K562 (cell line): ENCODE measurements around the gene SS18L1. TPM values are rescaled to one million over a fixed set of nuclear protein-coding genes. Genes with fewer than 3 reads are reported as not detected.

Experiments used
- ATAC-seq: fragments of 200-7000 bp; cut with Tn5 transposase; 3 replicates; pipeline ENCODE4 v1.9.1; 2020; ENCODE audit warnings: moderate library complexity
- BruUV-seq: library from RNA; stranded (reverse); fragments of 400-500 nt; replicated peaks from 2 replicates; lab custom pipeline; 2021; lab: Mats Ljungman, UMichigan
- CTCF ChIA-PET: fragments of 300-600 bp; formaldehyde crosslinking; extraction: SDS; loops from one replicate; lab custom pipeline; 2021; ENCODE audit warnings: low intra/inter-chr PET ratio; lab: Yijun Ruan, JAX
- POLR2A ChIA-PET: fragments of 300-600, 350-650 bp; sonication (Branson Sonifier 250); formaldehyde crosslinking; extraction: SDS; loops from one replicate; lab custom pipeline; 2021; ENCODE audit warnings: antibody characterized with exemption, inconsistent platforms; lab: Yijun Ruan, JAX
- DNase-seq, 4 experiments: peaks; one replicate each; pipeline versions ENCODE4 v3.0.0 to v3.0.0-alpha.2; 2011 to 2018; ENCODE audit warnings: low spot score in 3 of 4, mixed read lengths in 3 of 4; ENCODE audit errors: extremely low read depth in 1 of 4
- FAIRE-seq: peaks from 2 replicates; lab custom pipeline; 2011; peaks lifted over from hg19 to GRCh38; lab: Jason Lieb, UNC
- H2AFZ ChIP-seq: 2 replicates; pipeline ENCODE4 v1.6.0; 2011; ENCODE audit warnings: low read depth, low read length, control low read depth, inconsistent platforms
- H3K27ac ChIP-seq: fragments of 200-600 bp; 3 replicates; pipeline ENCODE4 v1.8.0; 2011; ENCODE audit warnings: low read depth, mild to moderate bottlenecking, control low read depth, inconsistent platforms, low read length, moderate library complexity, mixed read lengths; ENCODE audit errors: extremely low read depth
- H3K27me3 ChIP-seq, 2 experiments: fragments of 300-600 bp in 1 of 2; 2 replicates in 1 of 2; 3 replicates in 1 of 2; pipeline versions ENCODE4 v1.6.0 to v1.8.0; 2011; ENCODE audit warnings: inconsistent platforms in 2 of 2, low read length in 2 of 2, mild to moderate bottlenecking in 1 of 2, mixed read lengths in 1 of 2, moderate library complexity in 1 of 2; ENCODE audit not compliant: control insufficient read depth in 2 of 2, insufficient read depth in 2 of 2
- H3K36me3 ChIP-seq: fragments of 300-600 bp; 3 replicates; pipeline ENCODE4 v1.8.0; 2011; ENCODE audit warnings: mild to moderate bottlenecking, low read length, inconsistent platforms; ENCODE audit not compliant: control insufficient read depth, insufficient read depth
- H3K4me1 ChIP-seq, 2 experiments: fragments of 200-600 bp in 1 of 2; replicated peaks in 1 of 2; 2 replicates in 1 of 2; 3 replicates in 1 of 2; pipeline versions ENCODE4 v1.5.1 to v1.8.0; 2011; ENCODE audit warnings: inconsistent platforms in 2 of 2, low read length in 2 of 2, mild to moderate bottlenecking in 1 of 2, mixed read lengths in 1 of 2, moderate library complexity in 1 of 2; ENCODE audit not compliant: control insufficient read depth in 2 of 2, insufficient read depth in 2 of 2
- H3K4me2 ChIP-seq: 2 replicates; pipeline ENCODE4 v1.6.1; 2011; ENCODE audit warnings: low read length, control low read depth, inconsistent platforms, mixed read lengths; ENCODE audit not compliant: insufficient read depth
- H3K4me3 ChIP-seq: fragments of 200-600 bp; sonication (generic), shearing (Covaris generic); 2 replicates; pipeline ENCODE4 v1.5.1; 2016; ENCODE audit warnings: control low read depth, inconsistent platforms
- H3K79me2 ChIP-seq: fragments of 200-600 bp; 3 replicates; pipeline ENCODE4 v1.8.0; 2011; ENCODE audit warnings: low read length, inconsistent platforms; ENCODE audit not compliant: control insufficient read depth, insufficient read depth
- H3K9ac ChIP-seq, 2 experiments: 2 replicates each; pipeline versions ENCODE4 v1.6.0 to v1.6.1; 2011; ENCODE audit warnings: low read depth in 2 of 2, low read length in 2 of 2, control low read depth in 1 of 2, inconsistent platforms in 1 of 2, mild to moderate bottlenecking in 1 of 2, mixed read lengths in 1 of 2; ENCODE audit not compliant: insufficient read depth in 1 of 2
- H3K9me1 ChIP-seq: one replicate; pipeline ENCODE4 v1.6.0; 2011; ENCODE audit warnings: inconsistent platforms, mild to moderate bottlenecking, low read length, moderate library complexity; ENCODE audit not compliant: control insufficient read depth, insufficient read depth
- H3K9me3 ChIP-seq: replicated peaks from 2 replicates; pipeline ENCODE4 v1.5.1; 2011; ENCODE audit warnings: low read depth, low read length, inconsistent platforms; ENCODE audit not compliant: control insufficient read depth, insufficient read depth
- H4K20me1 ChIP-seq: replicated peaks from 2 replicates; pipeline ENCODE4 v1.6.1; 2011; ENCODE audit warnings: low read length, inconsistent platforms, mixed read lengths; ENCODE audit not compliant: control insufficient read depth, insufficient read depth
- BRF1 ChIP-seq: IDR thresholded peaks from 3 replicates; pipeline ENCODE4 v1.6.1; 2011; ENCODE audit warnings: borderline replicate concordance, mild to moderate bottlenecking; ENCODE audit not compliant: insufficient read length; ENCODE audit errors: extremely low read depth
- COPS2 ChIP-seq: fragments of 450-650 bp; conservative IDR thresholded peaks from 2 replicates; pipeline ENCODE4 v1.6.1; 2016; ENCODE audit warnings: mild to moderate bottlenecking, moderate library complexity
- CREBBP ChIP-seq: IDR thresholded peaks from one replicate; pipeline ENCODE4 v1.6.1; 2012; ENCODE audit warnings: low read depth, mild to moderate bottlenecking, control low read depth, inconsistent platforms, low read length
- CTBP1 ChIP-seq: fragments of 450-650 bp; IDR thresholded peaks from 2 replicates; pipeline ENCODE4 v1.6.1; 2016; ENCODE audit warnings: borderline replicate concordance
- GATAD2A ChIP-seq: fragments of 450-650 bp; IDR thresholded peaks from 2 replicates; pipeline ENCODE4 v1.6.1; 2017
- KLF13 ChIP-seq: fragments of 450-650 bp; IDR thresholded peaks from 2 replicates; pipeline ENCODE4 v1.6.1; 2016; ENCODE audit warnings: missing genetic modification characterization, low read depth, mild to moderate bottlenecking, missing compliant biosample characterization, moderate library complexity, borderline replicate concordance
- NCOR1 ChIP-seq: fragments of 450-650 bp; IDR thresholded peaks from 2 replicates; pipeline ENCODE4 v1.6.1; 2016; ENCODE audit warnings: mild to moderate bottlenecking, moderate library complexity
- PHB ChIP-seq: fragments of 250-450 bp; sonication (Bioruptor Pico); IDR thresholded peaks from 2 replicates; pipeline ENCODE4 v1.5.0; 2021
- POLR3G ChIP-seq: IDR thresholded peaks from 2 replicates; pipeline ENCODE4 v1.6.1; 2011; ENCODE audit not compliant: insufficient read length, insufficient replicate concordance; ENCODE audit errors: extremely low read depth
- SMARCA4 ChIP-seq: fragments of 450-650 bp; IDR thresholded peaks from 2 replicates; pipeline ENCODE4 v1.6.1; 2016
- STAT5B ChIP-seq: fragments of 250-450 bp; sonication (Bioruptor Pico); IDR thresholded peaks from 2 replicates; pipeline ENCODE4 v1.8.0; 2021; ENCODE audit warnings: mild to moderate bottlenecking, inconsistent platforms
- TARDBP ChIP-seq: fragments of 450-650 bp; IDR thresholded peaks from 2 replicates; pipeline ENCODE4 v1.6.1; 2016
- U2AF1 ChIP-seq: fragments of 200-400 bp; formaldehyde crosslinking; optimal IDR thresholded peaks from 2 replicates; pipeline ENCODE3; 2017; ENCODE audit warnings: mild to moderate bottlenecking, low read depth, low read length, moderate library complexity
- ZKSCAN3 ChIP-seq: fragments of 250-450 bp; sonication (Bioruptor Pico); IDR thresholded peaks from 2 replicates; pipeline ENCODE4 v1.4.0; 2020
- ZNF232 ChIP-seq: sonication (generic); formaldehyde crosslinking; IDR thresholded peaks from 2 replicates; pipeline ENCODE4 v1.8.0; 2022; ENCODE audit warnings: mild to moderate bottlenecking, missing genetic modification reagents
- WGBS: fragments of 100-300 bp; shearing (Covaris generic); methylation state at CpG from one replicate; pipeline ENCODE4 v1.1.6; 2016; ENCODE audit warnings: low coverage, mixed read lengths; ENCODE audit not compliant: insufficient coverage; ENCODE audit errors: missing lambda C conversion rate; 5-methylcytosine and 5-hydroxymethylcytosine counted together
- in situ Hi-C: fragments of 300-500 bp; cut with MboI; formaldehyde crosslinking; loops from 4 replicates; pipeline ENCODE4 v1.15.0; 2018; ENCODE audit warnings: inconsistent platforms, mixed read lengths
- intact Hi-C: fragments of 100-400 bp; cut with micrococcal nuclease; formaldehyde crosslinking; loops from 2 replicates; pipeline ENCODE4 v1.14.2; 2022
- polyA plus RNA-seq, 8 experiments: library from polyadenylated mRNA; depleted of rRNA in 4 of 8; stranded (reverse) in 5 of 8; unstranded in 3 of 8; fragments of >200 nt; fragmentation: Nextera tagmentation in 2 of 8; fragmentation: Illumina TruSeq in 1 of 8; extraction: Ambion mirVana in 2 of 8; extraction: Trizol in 1 of 8; gene quantifications; 2 replicates each; pipeline versions ENCODE4 v1.2.1 to v1.2.3, GENCODE V29; 2011 to 2014; ENCODE audit warnings: inconsistent platforms in 1 of 8, missing spikeins in 1 of 8
- total RNA-seq, 7 experiments: library from RNA; depleted of rRNA in 6 of 7; stranded (reverse); fragments of >200 nt in 6 of 7; fragmentation: Illumina TruSeq in 2 of 7; extraction: Trizol in 2 of 7; gene quantifications; 2 replicates each; pipeline versions ENCODE4 v1.2.1 to v1.2.3, GENCODE V29; 2011 to 2021; ENCODE audit warnings: low replicate concordance in 1 of 7
- TF ChIP-seq, protein P1 (sequence below): sonication (generic); formaldehyde crosslinking; IDR thresholded peaks from 2 replicates; pipeline ENCODE4 v1.8.0; 2022; ENCODE audit warnings: mild to moderate bottlenecking, missing genetic modification reagents
- TF ChIP-seq, protein P2 (sequence below): fragments of 250-450 bp; sonication (Bioruptor Pico); IDR thresholded peaks from 2 replicates; pipeline ENCODE4 v1.4.0; 2020

Gene SS18L1
- total and polyA plus RNA-seq, 9 of the 15 experiments (the other 6 are each of a cell fraction or from before 2014, with no cell fraction given) = 2.7 to 28.3 (median 15.1) TPM

DNA sequence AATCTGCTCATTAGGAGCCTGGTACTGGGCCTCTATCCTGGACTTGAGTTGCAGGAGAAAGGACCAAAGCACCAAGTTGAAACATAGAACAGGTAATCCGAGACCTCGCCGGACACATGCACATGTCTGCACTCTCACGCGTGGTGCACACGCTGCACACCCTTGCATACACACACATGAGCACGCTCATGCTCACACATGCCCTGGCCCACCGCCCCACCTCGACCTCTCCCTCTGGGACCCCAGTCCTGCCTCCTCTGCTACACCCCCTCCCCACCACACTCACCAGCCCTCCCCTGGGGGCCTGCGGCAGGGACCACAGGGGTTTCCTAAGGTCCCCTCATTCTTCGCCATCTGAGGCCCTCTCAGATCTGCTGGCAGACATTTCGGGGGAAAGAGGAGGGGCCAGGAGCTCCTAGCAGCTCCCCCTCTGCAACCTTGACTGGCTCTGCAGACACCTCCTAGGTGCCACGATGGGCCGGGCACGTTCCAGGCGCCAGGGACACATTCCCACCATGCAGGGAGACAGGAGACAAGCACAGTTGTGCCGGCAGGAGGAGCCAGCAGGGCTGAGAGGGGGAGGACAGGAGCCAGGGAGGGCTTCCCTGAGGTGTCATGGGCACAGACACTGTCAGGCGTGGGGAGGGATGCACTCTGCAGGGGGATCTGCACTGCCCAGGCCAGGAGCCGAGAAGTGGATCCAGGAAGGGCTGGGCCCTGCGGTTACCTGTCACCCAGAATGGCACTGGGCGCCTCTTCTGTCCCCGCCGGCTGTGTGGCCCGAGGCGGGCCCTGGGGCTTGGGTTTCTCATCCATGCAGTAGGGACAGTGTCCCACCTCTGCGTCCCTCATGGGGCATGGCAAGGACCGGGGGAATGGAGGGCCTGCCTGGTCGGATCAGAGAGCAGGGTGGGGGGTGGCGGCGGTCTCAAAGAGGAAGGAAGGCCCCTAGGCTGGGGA is 46.9 kb upstream of the SS18L1 start:
- WGBS = 20% methylated on average over 25 of the region's 30 CpGs
- intact Hi-C loops = no loop called here
- ATAC-seq (no peak), FAIRE-seq (no peak), DNase-seq (no peak)
- POLR2A ChIA-PET = no interaction called here
- no peak overlapping the region for H3K4me2 ChIP-seq
- H3K27me3 ChIP-seq = peaks cover 65 to 72% of the 10 kb centered on the region in 2 experiments
- H3K9ac ChIP-seq = peak overlapping the region in 1 of 2 experiments; percentile 10; a peak in 2 of 4 replicates
- in situ Hi-C loops = no loop called here
- TF ChIP-seq ZNF232 (CRISPR knock-in tag) (no peak), TARDBP (no peak), KLF13 (no peak), PHB (CRISPR knock-in tag) (no peak), COPS2 (no peak), U2AF1 (no peak), BRF1 (no peak), SMARCA4 (no peak), NCOR1 (no peak), CREBBP (no peak), STAT5B (CRISPR knock-in tag) (no peak), POLR3G (no peak), GATAD2A (no peak), CTBP1 (no peak), ZKSCAN3 (CRISPR knock-in tag) (no peak)
- TF ChIP-seq, protein P1, sequence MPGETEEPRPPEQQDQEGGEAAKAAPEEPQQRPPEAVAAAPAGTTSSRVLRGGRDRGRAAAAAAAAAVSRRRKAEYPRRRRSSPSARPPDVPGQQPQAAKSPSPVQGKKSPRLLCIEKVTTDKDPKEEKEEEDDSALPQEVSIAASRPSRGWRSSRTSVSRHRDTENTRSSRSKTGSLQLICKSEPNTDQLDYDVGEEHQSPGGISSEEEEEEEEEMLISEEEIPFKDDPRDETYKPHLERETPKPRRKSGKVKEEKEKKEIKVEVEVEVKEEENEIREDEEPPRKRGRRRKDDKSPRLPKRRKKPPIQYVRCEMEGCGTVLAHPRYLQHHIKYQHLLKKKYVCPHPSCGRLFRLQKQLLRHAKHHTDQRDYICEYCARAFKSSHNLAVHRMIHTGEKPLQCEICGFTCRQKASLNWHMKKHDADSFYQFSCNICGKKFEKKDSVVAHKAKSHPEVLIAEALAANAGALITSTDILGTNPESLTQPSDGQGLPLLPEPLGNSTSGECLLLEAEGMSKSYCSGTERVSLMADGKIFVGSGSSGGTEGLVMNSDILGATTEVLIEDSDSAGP (CRISPR knock-in tag) = no peak
- TF ChIP-seq, protein P2, sequence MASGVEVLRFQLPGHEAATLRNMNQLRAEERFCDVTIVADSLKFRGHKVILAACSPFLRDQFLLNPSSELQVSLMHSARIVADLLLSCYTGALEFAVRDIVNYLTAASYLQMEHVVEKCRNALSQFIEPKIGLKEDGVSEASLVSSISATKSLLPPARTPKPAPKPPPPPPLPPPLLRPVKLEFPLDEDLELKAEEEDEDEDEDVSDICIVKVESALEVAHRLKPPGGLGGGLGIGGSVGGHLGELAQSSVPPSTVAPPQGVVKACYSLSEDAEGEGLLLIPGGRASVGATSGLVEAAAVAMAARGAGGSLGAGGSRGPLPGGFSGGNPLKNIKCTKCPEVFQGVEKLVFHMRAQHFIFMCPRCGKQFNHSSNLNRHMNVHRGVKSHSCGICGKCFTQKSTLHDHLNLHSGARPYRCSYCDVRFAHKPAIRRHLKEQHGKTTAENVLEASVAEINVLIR (CRISPR knock-in tag) = no peak
- no peaks in the 10 kb centered on the region for H3K9me3 ChIP-seq
- no peaks in the 10 kb centered on the region for H3K9me1 ChIP-seq
- CTCF ChIA-PET = no interaction called here
- H3K27ac ChIP-seq = no peak overlapping the region
- no peaks in the 10 kb centered on the region for H3K36me3 ChIP-seq
- no peaks in the 10 kb centered on the region for H3K79me2 ChIP-seq
- H2AFZ ChIP-seq = no peak overlapping the region
- no TSS peak for BruUV-seq
- H3K4me1 ChIP-seq = peaks cover 0 to 25% of the 10 kb centered on the region in 2 experiments; a peak in 2 of 5 replicates
- H4K20me1 ChIP-seq = no peaks in the 10 kb centered on the region
- no peak overlapping the region for H3K4me3 ChIP-seq
